DOHH2 (cell line): Measurements from ENCODE around the gene STING1.

Source experiments
- EZH2phosphoT487 ChIP-seq: fragments of 200-600 bp; sonication (generic); IDR thresholded peaks from 2 replicates; pipeline ENCODE4 v1.6.1; 2017; ENCODE audit warnings: borderline replicate concordance, mild to moderate bottlenecking, antibody characterized with exemption, low read length, moderate library complexity, mixed read lengths
- TF ChIP-seq, protein P1 (sequence below): fragments of 200-600 bp; sonication (generic); IDR thresholded peaks from one replicate; pipeline ENCODE4 v1.5.1; 2014; ENCODE audit warnings: antibody characterized with exemption, mild to moderate bottlenecking, low read depth, low read length; ENCODE audit not compliant: poor library complexity, severe bottlenecking

DNA sequence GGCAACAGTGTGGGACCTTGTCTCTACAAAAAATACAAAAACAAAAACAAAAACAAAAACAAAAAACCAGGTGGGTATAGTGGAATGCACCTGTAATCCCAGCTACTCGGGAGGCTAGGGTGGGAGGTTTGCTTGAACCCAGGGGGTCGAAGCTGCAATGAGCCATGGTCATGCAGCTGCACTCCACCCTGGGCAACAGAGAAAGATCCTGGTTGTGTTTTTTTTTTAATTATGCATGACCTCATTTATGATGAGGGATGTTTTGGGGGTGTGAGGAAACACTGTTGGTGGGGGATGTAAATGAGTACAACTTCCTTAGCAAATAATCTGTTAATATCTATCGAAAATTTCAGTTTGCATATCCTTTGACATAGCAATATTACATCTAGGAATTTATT lies 49.2 kb upstream of the STING1 start:
- TF ChIP-seq, protein P1, sequence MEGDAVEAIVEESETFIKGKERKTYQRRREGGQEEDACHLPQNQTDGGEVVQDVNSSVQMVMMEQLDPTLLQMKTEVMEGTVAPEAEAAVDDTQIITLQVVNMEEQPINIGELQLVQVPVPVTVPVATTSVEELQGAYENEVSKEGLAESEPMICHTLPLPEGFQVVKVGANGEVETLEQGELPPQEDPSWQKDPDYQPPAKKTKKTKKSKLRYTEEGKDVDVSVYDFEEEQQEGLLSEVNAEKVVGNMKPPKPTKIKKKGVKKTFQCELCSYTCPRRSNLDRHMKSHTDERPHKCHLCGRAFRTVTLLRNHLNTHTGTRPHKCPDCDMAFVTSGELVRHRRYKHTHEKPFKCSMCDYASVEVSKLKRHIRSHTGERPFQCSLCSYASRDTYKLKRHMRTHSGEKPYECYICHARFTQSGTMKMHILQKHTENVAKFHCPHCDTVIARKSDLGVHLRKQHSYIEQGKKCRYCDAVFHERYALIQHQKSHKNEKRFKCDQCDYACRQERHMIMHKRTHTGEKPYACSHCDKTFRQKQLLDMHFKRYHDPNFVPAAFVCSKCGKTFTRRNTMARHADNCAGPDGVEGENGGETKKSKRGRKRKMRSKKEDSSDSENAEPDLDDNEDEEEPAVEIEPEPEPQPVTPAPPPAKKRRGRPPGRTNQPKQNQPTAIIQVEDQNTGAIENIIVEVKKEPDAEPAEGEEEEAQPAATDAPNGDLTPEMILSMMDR, result no peak
- TF ChIP-seq EZH2phosphoT487, result no peak
